Stimulated activated CD4-positive, alpha-beta T cell treated with anti-CD3 and anti-CD28 coated beads, Interleukin-15, amount 100 ng/mL, for 24 hours (primary cell): ENCODE measurements around the gene SPACA7.

Experiments used
- DNase-seq: peaks from one replicate; pipeline ENCODE4 v3.0.0-alpha.2; 2020

SPACA7 gene

DNA sequence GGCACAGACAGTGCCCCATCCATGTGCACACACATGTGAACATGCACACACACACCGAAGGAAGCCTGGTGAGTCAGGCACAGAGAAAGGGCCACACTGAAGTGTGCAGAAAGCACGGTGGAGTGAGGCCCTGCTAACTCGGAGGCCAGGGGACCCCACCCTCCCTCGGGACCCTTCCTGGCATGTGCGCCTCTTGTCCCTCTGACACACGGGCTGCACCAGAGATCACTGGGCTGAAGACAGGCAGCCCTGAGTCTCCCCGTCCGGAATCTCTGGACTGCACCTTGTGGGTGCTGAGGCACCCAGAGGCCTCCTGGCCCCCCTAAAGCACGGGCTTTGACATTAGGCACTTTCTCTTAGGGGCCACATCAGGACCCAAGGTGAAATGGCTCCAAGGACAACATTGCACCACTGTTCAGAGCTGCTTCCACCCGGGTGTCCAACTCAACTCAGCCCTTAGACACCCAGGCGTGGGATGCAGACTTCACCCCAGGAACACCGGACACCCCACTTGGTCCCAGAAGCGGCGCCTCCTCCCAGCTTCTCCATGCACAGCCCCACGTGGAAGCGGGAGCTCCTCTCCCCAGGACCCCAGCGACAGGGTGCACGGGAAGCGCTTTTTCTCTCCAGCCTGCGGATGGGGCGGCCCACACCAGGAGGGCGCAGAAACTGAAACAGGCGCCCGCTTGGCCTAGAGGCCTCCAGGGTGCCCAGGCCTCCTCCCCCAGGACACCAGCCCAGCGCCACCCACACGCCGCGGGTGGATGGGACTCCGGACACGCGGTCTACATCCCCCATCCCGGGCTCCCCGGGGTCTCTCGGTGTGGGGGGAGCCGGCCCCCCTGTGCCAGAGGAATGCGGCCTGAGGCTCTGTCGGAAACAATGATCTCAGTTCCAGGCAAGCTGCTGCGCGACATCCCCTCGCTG is 90.2 kb downstream of the SPACA7 start:
- no peak for DNase-seq

DNA sequence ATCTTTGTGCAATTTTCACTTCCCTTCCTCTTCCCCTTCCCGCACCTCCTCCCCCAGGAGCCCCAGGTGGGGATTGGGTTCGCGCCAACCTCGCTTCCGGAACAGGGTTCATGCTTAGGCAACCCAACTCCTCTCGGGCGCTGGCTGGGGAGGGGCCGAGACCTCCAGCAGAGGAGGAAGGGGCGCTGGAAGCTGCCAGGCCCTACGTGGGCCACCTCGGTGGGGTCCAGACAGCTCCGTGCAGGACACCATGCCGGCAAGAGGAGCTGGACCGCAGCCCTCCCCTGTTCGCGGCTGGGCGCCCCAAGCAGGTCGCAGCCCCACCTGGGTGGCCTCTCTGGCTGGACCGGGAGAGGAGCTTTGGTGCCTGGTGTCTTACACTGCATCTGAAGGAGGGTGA is 91.1 kb downstream of the SPACA7 start:
- DNase-seq: no peak

DNA sequence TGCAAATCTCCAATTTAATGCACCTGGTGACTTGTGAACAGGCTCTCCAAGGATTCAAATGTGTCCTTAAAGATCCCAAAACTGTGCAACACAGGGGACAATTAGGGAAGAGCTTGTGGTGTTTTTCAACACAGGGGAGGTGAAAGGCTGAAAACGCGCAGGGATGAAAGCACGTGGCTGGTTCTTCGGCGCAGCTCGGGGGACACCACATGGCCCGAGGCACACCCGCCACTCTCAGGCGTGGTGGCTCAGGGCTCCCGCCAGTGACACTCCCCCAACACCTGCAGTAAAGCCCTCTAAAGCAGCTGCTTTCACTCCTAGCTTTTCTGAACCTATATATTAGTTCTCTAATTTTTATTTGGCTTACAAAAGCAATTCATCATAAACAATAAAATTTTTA is 91.9 kb downstream of the SPACA7 start:
- no peak for DNase-seq

DNA sequence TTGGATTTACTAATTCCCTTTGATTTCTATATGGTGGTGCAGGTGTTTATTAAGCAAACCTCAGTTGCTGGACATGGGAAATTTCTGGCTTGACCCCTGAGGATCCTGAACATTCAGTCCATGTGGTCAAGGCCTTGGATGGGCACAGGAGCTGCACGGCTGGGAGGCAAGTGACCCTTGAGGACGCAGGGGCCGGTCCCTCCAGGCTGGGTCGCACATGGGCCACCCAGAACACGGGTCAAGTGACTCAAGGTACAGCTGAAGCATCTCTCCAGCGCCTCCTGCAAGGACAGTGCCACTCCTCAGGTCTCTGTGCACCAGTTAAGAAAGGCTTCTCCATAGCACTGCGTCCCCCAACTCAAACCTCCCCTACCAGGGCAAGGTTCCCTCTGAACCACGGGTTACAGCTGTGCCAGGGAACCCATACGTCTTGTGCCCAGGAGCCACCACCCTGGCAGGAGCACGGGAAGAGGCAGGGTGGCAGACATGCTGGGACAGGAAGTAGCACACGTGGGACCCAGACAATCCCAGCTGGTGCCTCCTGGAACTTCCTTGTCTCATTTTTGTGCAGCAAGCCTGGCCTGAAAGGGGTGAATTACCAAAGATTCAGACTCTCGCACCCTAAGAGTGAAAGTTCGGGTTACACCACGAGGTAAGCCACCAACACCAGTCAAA is 93.1 kb downstream of the SPACA7 start:
- DNase-seq: no peak

DNA sequence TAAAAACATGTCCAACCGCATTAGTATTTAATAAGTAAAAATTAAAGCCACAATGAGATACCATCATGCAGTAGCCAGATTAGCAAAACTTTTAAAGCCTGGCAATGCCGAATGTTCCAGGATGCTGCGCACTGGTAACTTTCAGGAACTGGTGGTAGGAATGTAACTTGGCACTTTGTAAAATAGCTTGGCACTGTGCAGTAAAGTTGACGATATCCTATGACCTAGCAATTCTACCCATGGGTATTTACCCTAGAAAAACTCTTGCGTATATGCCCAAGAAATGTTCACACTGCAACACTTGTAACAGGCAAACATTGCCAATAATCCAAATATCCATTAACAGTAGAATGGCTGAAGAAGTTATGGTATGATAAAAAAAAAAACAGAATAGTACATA is 97.7 kb downstream of the SPACA7 start:
- no peak for DNase-seq

DNA sequence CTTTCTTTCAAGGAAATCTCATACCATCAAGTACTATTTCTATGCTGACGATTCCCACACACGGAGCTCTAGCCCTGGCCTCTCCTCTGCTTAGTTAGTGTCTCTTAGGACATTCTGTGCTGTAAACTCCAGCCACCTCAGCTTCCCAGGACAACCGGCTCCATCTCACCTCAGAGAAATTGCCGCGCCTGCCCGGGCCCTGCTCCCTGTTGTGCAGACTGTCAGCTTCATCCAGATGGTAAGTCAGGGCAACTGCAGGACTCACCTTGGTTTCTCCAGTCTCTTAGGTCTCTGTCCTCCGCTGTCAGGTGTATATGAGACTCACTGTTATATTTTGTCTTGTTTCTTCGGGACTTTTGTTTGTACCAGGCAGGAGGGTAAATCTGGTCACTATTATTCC is 98.7 kb downstream of the SPACA7 start:
- no peak for DNase-seq

DNA sequence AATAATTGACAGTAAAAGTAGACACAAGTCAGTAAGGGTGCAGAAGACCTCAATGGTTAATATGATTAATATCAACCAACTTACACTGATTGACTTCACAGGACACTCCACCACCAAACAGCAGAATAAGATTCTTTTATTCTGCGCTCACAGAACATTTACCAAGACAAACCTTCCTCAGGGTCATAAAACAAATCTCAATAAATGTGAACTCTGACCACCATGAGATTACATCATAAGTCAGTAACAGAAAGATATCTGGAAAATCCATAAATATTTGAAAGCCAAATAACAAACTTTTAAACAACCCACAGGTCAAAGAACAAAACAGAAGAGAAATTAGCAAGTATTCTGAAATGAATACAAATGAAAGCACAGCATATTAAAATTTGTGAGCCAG is 99.7 kb downstream of the SPACA7 start:
- DNase-seq: no peak

DNA sequence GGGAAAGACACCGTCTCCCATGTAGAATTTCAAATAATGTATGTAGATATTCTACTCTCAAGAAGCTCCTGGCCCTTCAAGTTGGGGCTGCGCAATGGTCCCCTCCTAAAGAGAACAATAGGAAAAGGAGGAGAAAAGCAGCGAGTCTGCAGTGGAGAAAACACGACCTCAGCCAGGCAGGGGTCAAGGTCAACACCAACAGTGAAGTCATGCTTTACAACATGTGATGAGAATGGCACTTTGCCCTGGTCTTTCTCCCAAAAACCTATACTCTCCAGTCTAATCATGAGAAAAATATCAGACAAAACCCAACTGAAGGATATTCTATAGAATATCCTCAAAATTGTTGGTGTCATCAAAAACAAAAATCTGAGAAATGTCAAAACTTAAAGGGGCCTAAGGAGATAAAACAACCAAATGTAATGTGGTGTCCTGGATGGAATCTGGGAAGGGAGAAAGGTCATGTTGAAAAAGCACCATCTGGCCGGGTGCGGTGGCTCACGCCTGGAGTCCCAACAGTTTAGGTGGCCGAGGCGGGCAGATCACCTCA is 101.0 kb downstream of the SPACA7 start:
- DNase-seq: no peak

DNA sequence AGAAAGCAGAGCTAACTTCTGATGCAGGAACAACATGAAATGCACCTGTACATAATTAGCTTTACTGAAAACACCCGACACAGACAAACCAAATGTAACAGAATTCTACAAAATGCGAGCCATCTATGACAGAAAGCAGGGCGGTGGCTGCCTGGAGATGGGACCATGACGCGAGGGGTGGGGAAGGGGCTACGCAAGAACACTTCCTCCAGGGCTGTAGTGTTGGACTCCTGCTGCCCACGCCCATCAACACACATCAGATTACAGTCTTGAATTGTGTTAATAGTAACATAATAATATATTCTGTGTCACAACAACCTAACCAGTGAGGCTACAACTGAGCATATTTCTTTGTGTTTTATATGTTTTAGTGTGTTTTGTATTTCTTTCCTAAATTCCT is 103.2 kb downstream of the SPACA7 start:
- DNase-seq: no peak

DNA sequence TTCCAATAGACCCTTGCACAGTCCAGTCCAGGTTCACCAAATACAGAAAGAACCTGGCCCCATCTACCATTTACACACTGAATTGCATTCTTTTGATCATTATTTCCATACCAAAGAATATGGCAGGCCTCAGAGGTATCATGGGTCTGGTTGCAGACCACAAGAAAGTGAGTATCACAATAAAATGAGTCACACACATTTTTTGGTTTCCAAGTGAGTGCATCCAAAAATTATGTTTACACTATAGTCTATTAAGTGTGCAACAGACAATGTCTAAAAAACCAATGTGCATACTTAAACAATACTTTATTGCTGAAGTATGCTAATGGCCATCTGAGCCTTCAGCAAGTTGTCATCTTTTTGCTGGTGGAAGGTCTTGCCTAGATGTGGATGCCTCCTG is 105.3 kb downstream of the SPACA7 start:
- DNase-seq: no peak

DNA sequence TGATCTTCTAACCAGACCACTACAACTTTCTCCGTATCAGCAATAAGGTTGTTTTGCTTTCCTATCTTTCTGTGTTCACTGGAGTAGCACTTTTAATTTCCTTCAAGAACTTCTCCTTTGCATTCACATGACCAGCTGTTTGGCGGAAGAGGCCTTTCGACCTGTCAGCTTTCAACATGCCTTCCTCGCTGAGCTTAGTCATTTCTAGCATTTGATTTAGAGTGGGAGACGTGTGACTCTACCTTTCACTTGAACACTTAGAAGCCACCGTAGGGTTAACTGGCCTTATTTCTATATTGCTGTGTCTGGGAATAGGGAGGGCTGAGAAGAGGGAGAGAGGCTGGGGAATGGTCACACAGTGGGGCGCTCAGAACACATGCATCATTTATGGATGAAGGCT is 107.1 kb downstream of the SPACA7 start:
- no peak for DNase-seq
